HG02759 (cell line): ENCODE results near the gene GPR137B.

Experiments used
- ATAC-seq: cut with Tn5 transposase; IDR thresholded peaks from one replicate; pipeline ENCODE4 v1.9.1; 2021; ENCODE audit warnings: mild to moderate bottlenecking, moderate library complexity; ENCODE audit not compliant: unreplicated experiment

Gene GPR137B

GRCh38 chr1:236113324-236114032 lies 28.9 kb upstream of the GPR137B start:
- no peak for ATAC-seq

- ATAC-seq, result no peak
These were observed 28.1 kb upstream of the GPR137B start for GRCh38 chr1:236114076-236114747.

- no peak for ATAC-seq
These were observed 24.6 kb upstream of the GPR137B start for GRCh38 chr1:236117710-236118109.

GRCh38 chr1:236119943-236120484 lies 22.3 kb upstream of the GPR137B start:
- ATAC-seq, result no peak

- peak; percentile 53 for ATAC-seq
These were observed 21.6 kb upstream of the GPR137B start for GRCh38 chr1:236120721-236121153.

GRCh38 chr1:236122176-236122575 lies 20.2 kb upstream of the GPR137B start:
- no peak for ATAC-seq

- ATAC-seq, result peak; percentile 44
These were observed 18.8 kb upstream of the GPR137B start for GRCh38 chr1:236123563-236123962.

- peak; percentile 24 for ATAC-seq
These were observed 17.4 kb upstream of the GPR137B start for GRCh38 chr1:236124965-236125364.

- ATAC-seq, result no peak
These were observed 15.3 kb upstream of the GPR137B start for GRCh38 chr1:236127045-236127444.

GRCh38 chr1:236128646-236129178 lies 13.6 kb upstream of the GPR137B start:
- no peak for ATAC-seq

- no peak for ATAC-seq
These were observed 13.0 kb upstream of the GPR137B start for GRCh38 chr1:236129306-236129705.

GRCh38 chr1:236130372-236130771 lies 12.0 kb upstream of the GPR137B start:
- ATAC-seq, result no peak

- no peak for ATAC-seq
These were observed 10.4 kb upstream of the GPR137B start for GRCh38 chr1:236131916-236132315.

- ATAC-seq, result no peak
These were observed 9.8 kb upstream of the GPR137B start for GRCh38 chr1:236132420-236133046.

GRCh38 chr1:236133339-236133738 lies 9.0 kb upstream of the GPR137B start:
- ATAC-seq, result no peak

GRCh38 chr1:236133802-236134201 lies 8.5 kb upstream of the GPR137B start:
- ATAC-seq, result no peak

- ATAC-seq, result no peak
These were observed 5.0 kb upstream of the GPR137B start for GRCh38 chr1:236137285-236137852.

GRCh38 chr1:236139495-236139894 lies 2.8 kb upstream of the GPR137B start:
- no peak for ATAC-seq

- ATAC-seq, result no peak
These were observed 1.5 kb upstream of the GPR137B start for GRCh38 chr1:236140705-236141446.

GRCh38 chr1:236141447-236142252 lies 689 bp upstream of the GPR137B start:
- ATAC-seq, result peak; percentile 35
